ENCODE data around the gene DPYSL3.

GRCh38 chr5:147472664-147473475 lies 37.0 kb downstream of the DPYSL3 start:
- TF ChIP-seq FOXA1 (IDR thresholded peaks at IDR 0.05) (no peak), CTCF (IDR thresholded peaks at IDR 0.05; ENCODE audit: low read depth, low read length, missing input control) (no peak), RAD21 (IDR thresholded peaks at IDR 0.05) (no peak), TAF1 (conservative IDR thresholded peaks at IDR 0.05) (no peak), HNF4G (IDR thresholded peaks at IDR 0.05) (no peak), ZBTB33 (IDR thresholded peaks at IDR 0.05) (no peak), GABPA (IDR thresholded peaks at IDR 0.05 in 1 of 2, conservative IDR thresholded peaks at IDR 0.05 in 1 of 2) (no peak), SP1 (IDR thresholded peaks at IDR 0.05) (no peak)

Data from liver (tissue), 3 donors.